GM18873 (cell line): ENCODE measurements around the gene RITA1.
"Not testable (repeated sequence)": the region's sequence is repeated elsewhere in the genome, so short reads cannot be mapped to it uniquely, and the experiment has no call there.

Experiments
- ATAC-seq: cut with Tn5 transposase; IDR thresholded peaks from one replicate; pipeline ENCODE4 v1.9.1; 2021; ENCODE audit warnings: mild to moderate bottlenecking, moderate library complexity, moderate number of reproducible peaks; ENCODE audit not compliant: unreplicated experiment, low FRiP score

Gene RITA1, protein sequence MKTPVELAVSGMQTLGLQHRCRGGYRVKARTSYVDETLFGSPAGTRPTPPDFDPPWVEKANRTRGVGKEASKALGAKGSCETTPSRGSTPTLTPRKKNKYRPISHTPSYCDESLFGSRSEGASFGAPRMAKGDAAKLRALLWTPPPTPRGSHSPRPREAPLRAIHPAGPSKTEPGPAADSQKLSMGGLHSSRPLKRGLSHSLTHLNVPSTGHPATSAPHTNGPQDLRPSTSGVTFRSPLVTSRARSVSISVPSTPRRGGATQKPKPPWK

DNA sequence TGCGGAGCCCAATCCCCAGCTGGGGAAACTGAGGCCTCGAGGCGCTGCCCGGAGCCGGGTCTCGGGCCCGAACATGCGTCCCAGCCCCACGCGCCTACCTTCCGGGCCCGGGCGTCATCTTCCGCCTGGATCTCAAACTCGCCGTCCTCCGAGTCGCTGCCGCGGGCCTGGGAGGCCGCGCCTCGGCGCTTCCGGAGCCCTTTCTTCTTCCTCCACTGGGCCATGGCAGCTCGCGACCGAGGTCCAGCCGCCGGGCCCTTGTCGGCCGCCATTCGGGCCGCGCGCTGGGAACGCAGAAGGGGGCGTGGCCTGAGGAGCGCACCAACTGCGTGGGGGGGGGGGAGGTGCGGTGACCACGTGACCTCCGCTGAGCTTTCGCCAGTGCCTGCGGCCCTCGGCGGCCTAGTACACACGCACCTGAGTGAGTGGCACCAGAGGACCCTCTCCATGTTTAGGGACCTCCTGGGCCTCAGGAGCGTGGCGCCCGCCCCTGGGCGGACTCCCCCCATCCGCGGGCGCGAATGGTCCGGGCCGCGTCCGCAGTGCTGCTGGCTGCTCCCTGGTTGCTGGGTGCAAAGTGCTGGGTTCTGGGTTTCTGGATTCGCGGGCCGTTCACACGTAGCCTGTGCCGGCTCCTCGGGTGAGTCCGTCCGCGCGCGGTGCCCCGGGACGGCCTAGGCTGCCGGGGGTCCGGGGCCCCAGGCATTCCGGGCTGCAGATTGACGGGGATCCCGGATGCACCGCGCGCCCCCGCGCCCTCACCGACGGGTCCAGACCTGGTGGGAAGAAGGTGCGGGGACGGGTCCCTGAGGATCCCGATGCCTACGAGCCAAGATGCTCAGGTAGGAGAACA, at the start of gene RITA1, which contains the start of gene DDX54:
TSS of gene RITA1 (plus strand) at position 542 of the 853 bp plus-strand sequence. CDS start 1,026 bp downstream, outside the sequence.
TSS of gene DDX54 (minus strand) at position 299 of the 853 bp plus-strand sequence. CDS start at position 272, 27 bp downstream.
- ATAC-seq = peak; percentile 35

DNA sequence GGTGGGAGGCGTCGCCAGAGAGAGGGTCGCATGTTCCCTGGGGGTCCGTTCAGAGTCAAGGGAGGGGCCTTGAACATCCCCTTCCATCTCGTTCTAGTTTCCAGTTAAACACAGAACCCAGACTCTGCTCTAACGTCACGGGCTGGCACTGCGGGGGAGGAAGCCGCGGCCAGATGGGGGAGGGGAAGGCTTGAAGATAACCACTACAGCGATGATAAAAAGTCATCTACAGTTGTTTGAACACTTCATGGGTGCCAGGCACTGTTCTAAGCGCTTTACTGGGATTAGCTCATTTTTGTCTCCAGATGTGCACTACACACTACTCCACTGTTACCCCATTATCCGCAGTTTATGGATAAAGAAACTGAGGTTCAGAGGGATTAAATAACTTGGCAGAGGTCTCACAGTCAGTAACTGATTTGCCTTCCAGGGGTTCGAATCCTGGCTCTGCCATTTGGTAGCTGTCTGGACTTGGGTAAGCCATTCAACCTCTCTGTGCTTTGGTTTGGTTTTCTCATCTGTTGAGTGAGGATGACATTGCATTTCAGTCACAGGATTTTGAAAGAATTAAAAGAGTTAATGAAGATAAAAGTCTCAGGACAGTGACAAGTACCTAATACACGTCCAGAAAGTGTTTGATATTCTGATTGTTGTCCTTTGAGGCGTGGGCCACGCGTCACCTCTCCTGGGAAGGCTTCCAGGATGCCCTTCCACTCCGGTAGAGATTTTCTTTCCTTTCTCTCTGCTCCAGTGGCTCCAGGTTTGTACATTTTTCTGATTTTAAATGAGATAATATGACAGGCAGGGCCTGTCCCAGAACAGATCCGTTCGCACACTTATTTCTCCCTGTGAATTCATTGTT, 49.2 kb upstream of the RITA1 start:
- no peak for ATAC-seq

DNA sequence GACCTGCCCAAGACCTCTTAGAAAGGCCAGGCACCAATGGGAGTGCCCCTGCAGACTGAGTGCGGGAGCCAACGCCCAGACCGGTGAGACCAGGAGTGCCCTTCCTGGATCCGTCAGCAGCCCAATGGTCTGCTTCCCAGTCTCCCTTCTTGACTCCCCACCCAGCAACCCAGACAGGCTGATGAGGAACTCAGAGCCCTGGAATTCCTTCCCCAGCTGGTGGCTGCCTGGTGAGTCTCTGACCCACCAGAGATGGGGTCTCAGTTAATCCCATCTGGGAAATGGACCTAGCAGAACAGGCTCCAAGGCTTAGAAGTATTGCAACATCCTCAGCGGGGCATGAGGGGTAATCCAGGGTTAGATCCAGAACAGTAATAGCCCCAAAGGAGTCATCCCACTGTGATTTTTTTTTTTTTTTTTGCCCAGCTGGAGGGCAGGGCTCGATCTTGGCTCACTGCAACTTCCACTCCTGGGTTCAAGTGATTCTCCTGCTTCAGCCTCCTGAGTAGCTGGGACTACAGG, 48.5 kb upstream of the RITA1 start:
- ATAC-seq = no peak

DNA sequence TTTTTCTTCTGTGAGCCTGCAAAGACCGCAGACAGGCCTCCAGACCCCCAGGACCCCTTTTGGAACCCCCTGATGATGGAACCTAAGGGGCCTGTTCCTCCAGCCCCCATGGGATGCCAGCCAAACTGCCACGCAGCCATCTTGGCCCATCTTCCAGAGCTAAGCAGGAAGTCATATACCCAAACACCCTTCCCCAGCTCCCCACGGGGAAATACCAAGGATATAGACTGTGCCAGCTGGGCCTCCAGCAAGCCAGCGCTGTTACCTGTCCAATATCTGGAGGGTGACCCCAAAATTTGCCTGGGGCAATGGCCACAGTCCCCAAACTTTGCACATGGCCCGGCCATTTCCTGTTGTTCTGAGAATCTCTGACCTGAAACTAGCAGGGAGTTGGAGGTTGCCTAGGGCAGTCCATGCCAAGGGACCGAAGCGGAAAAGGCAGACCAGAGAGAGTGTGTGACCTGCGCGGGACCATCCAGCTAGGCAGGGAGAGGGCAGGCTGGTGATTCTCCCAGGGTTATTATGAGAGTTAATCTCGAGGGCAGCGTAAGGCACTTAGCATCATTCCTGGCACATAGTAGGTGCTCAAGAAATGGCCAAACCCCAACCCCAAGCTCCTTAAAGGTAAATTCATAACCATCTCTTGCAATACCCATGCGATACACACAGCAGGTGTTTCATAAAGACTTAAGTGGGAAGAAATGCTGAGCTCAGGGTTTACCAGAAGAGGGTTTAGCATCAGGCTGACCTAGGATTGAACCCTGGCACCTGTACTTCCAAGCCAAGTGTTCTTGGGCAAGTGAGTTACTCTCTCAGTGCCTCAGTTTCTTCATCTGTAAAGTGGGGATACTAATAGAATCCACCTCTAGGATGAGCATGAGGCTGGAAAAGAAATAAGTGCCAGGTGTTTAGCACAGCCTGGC, 47.4 kb upstream of the RITA1 start:
- ATAC-seq = no peak

DNA sequence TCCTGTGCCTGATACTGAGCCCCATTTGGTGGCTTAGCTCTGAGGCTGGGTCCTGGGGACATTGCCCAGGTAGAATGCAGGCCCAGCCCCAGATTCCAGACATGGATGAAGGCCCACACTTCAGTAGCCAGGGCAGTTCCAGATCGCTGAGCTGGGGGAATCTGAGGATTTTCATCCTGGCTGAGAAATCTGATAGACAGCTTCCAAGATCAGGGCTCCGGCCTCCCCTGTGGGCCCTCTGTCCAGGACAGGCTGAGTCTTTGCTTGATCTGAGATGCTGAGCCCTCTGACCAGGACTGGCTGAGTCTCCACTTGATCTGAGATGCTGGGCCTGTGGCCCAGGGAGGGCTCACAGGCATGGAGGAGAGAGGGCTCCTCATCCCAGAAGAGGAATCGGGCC, 46.7 kb upstream of the RITA1 start:
- ATAC-seq = no peak

DNA sequence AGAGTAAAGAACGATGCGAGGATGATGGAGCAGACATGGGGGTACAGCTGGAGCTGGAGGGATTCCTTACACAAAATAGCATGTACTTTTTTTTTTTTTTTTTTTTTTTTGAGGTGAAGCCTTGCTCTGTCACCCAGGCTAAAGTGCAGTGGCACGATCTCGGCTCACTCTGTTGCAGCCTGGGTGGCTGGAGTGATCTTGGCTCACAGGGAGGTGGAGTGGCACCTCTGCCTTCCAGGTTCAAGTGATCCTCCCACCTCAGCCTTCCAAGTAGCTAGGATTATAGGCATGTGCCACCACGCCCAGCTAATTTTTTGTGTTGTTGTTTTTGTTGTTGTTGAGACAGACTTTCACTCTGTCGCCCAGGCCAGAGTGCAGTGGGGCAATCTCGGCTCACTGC, 44.8 kb upstream of the RITA1 start:
- no peak for ATAC-seq

DNA sequence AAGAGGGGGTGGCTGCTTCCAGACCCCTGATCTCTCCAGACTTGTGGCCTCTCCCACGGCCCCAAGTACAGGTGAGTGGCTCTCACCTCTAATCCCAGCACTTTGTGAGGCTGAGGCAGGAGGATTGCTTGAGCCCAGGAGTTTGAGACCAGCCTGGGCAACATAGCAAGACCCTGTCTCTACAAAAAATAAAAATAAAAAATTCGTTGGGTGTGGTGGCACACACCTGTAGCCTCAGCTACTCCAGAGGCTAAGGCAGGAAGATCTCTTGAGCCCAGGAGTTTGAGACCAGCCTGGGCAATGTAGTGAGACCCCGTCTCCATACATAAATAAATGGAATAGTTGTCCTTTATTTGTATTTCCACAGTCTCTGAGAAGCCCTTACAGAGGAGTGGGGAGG, 43.8 kb upstream of the RITA1 start:
- not testable (repeated sequence) for ATAC-seq

DNA sequence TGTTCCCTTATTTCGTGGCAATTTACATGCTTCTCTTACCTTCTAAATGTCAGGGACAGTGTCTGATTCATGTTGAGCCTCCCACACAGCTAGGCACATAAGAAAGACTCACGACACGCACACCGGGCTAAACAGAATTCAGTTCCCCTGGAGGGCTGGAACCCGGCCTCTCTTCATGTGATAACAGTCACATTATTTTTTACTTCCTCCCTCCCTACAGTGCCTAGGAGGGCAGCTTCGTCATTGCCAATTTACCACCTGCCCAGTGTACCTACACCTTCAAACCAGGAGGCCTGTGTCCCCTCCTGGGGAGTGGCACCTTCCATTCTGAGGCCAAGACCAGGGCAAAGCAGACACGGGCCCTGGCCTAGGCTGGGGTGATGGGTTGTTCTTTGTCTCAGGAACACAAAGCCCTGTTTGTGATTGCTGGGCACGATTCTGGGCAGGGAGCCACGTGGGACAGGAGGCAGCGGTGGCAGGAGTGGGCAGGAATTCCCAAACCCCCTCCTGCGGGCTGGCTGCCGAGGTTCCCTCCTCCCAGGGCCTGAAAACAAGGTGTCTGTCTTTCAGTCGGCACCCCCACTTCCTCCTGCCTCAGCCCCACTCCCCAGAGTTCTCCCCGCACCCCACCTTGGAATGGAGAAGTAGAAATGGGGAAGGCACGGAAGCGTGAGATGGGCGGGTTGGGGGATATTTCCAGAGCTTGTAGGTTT, 43.2 kb upstream of the RITA1 start:
- no peak for ATAC-seq

DNA sequence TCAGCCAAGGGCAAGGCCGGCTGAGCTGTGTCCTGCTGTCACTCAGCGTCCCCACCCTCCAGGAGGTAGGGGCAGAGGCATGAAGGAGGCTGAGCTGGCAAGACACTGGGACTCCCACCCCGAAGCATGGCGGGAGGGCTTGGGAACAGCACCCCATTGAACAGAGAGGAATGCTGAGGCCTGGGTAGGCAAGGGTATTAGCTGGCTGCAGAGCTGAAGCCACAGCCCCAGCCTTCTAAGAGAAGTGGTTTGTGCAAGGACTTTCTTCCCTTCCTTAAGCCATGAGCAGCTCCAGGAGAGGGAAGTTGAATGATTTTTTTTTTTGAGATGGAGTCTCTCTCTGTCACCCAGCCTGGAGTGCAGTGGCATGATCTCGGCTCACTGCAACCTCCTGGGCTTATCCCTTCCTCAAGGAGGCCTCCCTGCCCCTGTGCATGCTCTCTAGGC, 42.6 kb upstream of the RITA1 start:
- ATAC-seq = no peak

DNA sequence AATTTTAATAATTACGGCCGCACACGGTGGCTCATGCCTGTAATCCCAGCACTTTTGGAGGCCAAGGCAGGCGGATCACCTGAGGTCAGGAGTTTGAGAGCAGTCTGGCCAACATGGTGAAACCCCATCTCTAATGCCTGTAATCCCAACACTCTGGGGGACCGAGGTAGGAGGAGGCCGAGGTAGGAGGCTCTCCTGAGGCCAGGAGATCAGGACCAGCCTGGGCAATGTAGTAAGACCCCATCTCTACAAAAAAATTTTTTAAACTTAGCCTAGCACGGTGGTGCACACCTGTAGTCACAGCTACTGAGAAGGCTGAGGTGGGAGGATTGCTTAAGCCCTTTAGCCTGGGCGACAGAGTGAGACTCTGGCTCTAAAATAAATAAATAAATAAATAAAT, 41.6 kb upstream of the RITA1 start:
- no peak for ATAC-seq

DNA sequence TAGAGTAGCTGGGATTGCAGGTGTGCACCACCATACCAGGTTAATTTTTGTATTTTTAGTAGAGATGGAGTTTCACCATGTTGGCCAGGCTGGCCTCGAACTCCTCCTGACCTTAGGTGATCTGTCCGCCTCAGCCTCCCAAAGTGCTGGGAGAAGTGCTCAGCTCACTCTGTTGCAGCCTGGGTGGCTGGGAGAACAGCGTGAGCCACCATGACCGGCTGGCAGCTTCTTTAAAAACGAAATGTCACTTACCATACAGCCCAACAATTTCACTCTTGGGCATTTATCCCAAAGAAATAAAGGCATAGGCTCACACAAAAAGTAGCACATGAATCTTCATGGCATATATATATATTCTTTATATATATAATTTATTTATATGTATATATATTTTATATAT, 40.7 kb upstream of the RITA1 start:
- ATAC-seq = no peak

DNA sequence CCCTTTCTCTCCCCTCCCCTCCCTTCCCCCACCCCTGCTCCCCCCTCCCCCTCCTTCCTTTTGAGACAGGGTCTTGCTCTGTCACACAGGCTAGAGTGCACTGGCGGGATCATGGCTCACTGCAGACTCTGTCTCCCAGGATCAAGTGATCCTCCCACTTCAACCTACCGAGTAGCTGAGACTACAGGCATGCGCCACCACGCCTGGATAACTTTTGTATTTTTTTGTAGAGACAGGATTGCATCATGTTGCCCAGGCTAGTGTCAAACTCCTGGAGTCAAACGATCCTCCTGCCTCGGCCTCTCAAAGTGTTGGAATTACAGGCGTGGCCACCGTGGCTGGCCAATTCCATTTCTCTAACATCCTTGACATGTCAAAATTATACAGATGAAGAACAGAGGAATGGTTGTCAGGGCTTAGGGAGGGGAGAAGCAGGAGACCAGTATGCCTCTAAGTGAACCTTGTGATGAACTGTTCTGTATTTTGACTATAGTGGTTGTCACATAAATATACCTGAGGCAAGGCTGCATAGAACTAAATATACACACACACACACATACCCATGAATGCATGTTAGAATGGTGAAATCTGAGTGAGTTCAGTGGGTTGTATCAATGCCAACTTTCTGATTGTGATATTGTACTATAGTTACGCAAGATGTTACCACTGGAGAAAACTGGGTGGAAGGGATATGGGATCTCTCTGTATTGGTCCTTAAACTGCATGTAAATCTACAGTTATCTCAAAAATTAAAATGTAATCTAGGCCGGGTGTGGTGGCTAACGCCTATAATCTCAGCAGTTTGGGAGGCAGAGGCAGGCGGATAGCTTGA, 39.6 kb upstream of the RITA1 start:
- ATAC-seq = no peak

DNA sequence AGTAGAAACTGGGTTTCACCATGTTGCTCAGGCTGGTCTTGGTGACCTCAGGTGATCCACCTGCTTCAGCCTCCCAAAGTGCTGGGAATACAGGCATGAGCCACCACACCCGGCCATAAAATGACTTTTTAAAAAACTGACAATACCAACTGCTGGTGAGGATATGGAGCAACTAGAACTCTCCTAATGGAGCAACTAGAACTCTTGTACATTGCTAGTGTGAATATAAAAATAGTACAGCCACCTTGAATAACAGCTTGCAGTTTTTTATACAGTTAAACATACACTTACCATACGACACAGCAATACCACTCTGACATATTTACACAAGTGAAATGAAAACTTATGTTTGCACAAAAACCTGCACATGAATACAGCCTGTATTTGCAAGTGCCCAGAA, 38.5 kb upstream of the RITA1 start:
- ATAC-seq = no peak

DNA sequence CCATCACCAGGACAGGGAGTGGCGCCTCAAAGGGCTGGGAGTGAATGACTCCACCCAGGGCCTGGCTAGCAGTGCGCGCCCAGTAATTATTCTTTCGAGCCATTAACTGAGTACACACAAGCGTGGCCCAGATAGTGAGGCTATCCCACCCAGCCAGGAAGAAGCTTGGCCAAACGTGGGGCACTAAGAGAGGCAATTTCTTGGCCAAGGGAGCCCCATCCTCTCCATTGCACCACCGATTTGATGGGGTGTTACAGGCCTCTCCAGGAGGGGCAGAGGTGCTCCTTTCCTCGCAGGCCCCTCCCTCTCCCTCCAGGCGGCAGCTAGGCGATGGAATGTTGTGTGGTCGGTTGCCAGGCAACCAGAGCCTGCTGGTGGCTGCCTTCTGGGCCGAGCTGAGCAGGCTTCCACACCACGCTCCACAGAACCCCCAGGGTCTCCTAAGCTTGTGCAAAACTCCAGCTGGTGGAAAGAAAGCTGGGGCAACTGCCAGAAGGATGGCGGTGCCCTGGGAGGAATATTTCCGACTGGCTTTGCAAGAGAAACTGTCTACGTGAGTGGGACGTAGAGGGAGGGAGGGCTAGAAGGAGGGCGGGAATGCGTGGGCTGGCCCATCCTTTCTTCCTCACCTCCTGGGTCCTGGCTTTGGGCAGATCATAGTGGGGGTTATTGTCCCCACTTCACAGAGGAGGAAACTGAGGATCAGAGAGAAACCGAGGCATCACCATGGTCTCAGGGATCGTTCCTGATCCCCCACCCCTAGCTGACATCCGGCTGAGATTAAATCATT, 36.0 kb upstream of the RITA1 start, which contains the start of gene CFAP73:
TSS of gene CFAP73 (plus strand) at position 364 of the 790 bp plus-strand sequence. CDS start at position 498, 134 bp downstream.
- ATAC-seq = no peak

DNA sequence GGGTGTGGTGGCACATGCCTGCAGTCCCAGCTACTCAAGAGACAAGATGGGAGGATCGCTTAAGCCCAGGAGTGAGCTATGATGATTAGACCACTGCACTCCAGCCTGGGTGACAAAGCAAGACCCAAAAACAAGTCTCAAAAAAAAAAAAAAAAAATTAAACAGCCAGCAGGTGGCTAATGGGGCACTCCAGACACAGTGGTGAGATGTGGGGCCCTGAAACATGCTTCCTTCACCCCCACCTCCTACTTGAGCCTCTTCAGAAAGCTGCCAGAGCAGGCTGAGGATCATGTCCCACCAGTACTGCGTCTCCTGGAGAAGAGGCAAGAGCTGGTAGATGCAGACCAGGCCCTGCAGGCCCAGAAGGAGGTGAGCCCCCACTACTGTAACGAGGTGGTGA, 33.9 kb upstream of the RITA1 start:
- no peak for ATAC-seq

DNA sequence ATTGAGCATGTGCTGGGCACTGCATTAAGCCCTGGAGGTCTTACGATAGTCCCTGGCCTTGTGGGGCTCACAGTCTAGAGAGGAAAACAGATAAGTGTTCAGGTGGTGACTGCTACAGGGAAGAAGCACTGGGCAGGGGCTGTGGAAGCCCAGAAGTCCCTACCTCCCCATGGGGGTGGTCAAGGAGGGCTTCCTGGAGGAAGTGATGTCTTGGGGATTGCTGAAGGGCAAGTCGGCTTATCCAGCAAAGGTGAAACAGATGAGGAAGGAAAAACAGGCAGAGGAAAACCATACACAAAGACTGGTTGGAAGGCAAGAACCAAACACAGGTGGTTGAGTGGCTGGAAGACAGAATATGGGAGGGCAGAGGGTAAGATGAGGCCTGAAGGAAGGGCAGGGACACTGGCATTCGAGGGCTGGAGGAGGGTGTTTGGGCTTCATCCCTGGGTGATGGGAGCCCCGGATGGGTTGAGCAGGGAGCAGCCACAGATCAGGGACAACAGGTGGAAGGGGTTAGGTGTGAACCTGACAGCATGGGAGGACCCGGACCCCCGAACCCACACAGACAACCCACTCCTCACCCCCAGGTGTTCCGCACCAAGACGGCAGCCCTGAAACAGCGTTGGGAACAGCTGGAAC, 33.2 kb upstream of the RITA1 start:
- ATAC-seq = no peak
